Measurements from ENCODE around the gene ELAC2.

Gene ELAC2

DNA sequence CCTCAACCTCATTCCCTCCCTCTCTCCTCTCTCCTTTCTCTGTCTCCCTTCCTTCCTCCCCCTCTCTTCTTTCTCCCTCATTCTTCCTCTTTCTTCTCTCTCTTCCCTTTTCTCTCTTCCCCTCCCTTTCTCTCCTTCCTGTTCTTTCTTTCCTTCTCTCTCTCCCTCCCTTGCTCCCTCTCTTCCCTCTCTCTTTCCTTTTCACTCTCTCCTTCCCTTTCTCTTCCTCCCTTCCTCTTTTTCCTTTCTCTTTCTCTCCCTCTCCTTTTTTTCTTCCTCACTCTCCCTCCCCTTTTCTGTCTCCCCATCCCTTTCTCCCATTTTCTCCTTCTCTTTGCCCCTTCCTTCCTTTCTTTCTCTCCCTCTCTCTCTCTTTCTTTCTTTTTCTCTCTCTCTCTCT, 7.9 kb upstream of the ELAC2 start:
- TF ChIP-seq, protein P1, sequence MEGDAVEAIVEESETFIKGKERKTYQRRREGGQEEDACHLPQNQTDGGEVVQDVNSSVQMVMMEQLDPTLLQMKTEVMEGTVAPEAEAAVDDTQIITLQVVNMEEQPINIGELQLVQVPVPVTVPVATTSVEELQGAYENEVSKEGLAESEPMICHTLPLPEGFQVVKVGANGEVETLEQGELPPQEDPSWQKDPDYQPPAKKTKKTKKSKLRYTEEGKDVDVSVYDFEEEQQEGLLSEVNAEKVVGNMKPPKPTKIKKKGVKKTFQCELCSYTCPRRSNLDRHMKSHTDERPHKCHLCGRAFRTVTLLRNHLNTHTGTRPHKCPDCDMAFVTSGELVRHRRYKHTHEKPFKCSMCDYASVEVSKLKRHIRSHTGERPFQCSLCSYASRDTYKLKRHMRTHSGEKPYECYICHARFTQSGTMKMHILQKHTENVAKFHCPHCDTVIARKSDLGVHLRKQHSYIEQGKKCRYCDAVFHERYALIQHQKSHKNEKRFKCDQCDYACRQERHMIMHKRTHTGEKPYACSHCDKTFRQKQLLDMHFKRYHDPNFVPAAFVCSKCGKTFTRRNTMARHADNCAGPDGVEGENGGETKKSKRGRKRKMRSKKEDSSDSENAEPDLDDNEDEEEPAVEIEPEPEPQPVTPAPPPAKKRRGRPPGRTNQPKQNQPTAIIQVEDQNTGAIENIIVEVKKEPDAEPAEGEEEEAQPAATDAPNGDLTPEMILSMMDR (conservative IDR thresholded peaks at IDR 0.05; ENCODE audit: low read depth, low read length), result no peak
- Histone ChIP-seq H3K4me1 (ENCODE audit: low read depth, poor library complexity, severe bottlenecking) (no peaks in the 10 kb centered on the region), H3K4me3 (IDR thresholded peaks at IDR 0.05; ENCODE audit: insufficient read depth, low read depth, low read length) (no peak overlapping the region), H3K9ac (no peak overlapping the region), H3K36me3 (ENCODE audit: insufficient read depth) (no peaks in the 10 kb centered on the region), H2AFZ (ENCODE audit: low read depth) (no peak overlapping the region), H3K79me2 (ENCODE audit: insufficient read depth, low read depth) (no peaks in the 10 kb centered on the region), H3K27me3 (ENCODE audit: insufficient read depth, low read depth) (no peaks in the 10 kb centered on the region), H3K4me2 (no peak overlapping the region), H3K27ac (no peak overlapping the region), H4K20me1 (ENCODE audit: insufficient read depth) (no peaks in the 10 kb centered on the region)

DNA sequence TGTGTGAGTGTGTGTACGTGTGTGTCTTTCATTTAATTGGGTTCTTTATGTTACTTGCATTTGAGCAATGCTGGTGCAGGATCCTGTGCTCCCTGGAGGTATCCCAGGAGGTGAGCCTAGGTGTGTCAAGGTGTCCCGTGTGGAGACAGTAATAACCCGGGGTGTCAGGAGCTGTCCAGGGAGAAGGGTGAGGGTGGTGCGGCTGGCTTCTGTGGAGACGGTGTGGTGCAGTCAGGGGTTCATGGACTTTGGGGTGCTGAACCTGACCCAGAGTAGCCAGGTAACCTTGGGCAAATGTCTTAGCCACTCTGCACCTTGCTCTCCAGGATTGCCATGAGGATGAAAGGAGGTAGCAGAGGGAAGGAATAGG, 7.4 kb upstream of the ELAC2 start:
- TF ChIP-seq, protein P1 (conservative IDR thresholded peaks at IDR 0.05; ENCODE audit: low read depth, low read length), result no peak
- Histone ChIP-seq H3K4me2 (no peak overlapping the region), H2AFZ (ENCODE audit: low read depth) (no peak overlapping the region), H3K27ac (no peak overlapping the region), H3K9ac (no peak overlapping the region), H3K36me3 (ENCODE audit: insufficient read depth) (no peaks in the 10 kb centered on the region), H3K4me1 (ENCODE audit: low read depth, poor library complexity, severe bottlenecking) (no peaks in the 10 kb centered on the region), H4K20me1 (ENCODE audit: insufficient read depth) (no peaks in the 10 kb centered on the region), H3K27me3 (ENCODE audit: insufficient read depth, low read depth) (no peaks in the 10 kb centered on the region), H3K4me3 (IDR thresholded peaks at IDR 0.05; ENCODE audit: insufficient read depth, low read depth, low read length) (no peak overlapping the region), H3K79me2 (ENCODE audit: insufficient read depth, low read depth) (no peaks in the 10 kb centered on the region)

GRCh38 chr17:13024526-13025257, 6.9 kb upstream of the ELAC2 start:
- H3K79me2 ChIP-seq (ENCODE audit: insufficient read depth, low read depth), result no peaks in the 10 kb centered on the region
- no peak overlapping the region for H3K27ac ChIP-seq
- no peaks in the 10 kb centered on the region for H3K36me3 ChIP-seq (ENCODE audit: insufficient read depth)
- TF ChIP-seq, protein P1 (conservative IDR thresholded peaks at IDR 0.05; ENCODE audit: low read depth, low read length), result peak; percentile 54
- H3K27me3 ChIP-seq (ENCODE audit: insufficient read depth, low read depth), result no peaks in the 10 kb centered on the region
- H2AFZ ChIP-seq (ENCODE audit: low read depth), result no peak overlapping the region
- no peak overlapping the region for H3K9ac ChIP-seq
- H4K20me1 ChIP-seq (ENCODE audit: insufficient read depth), result no peaks in the 10 kb centered on the region
- no peak overlapping the region for H3K4me3 ChIP-seq (IDR thresholded peaks at IDR 0.05; ENCODE audit: insufficient read depth, low read depth, low read length)
- no peak overlapping the region for H3K4me2 ChIP-seq
- no peaks in the 10 kb centered on the region for H3K4me1 ChIP-seq (ENCODE audit: low read depth, poor library complexity, severe bottlenecking)

GRCh38 chr17:13024016-13024415, 6.2 kb upstream of the ELAC2 start:
- Histone ChIP-seq H3K4me3 (IDR thresholded peaks at IDR 0.05; ENCODE audit: insufficient read depth, low read depth, low read length) (no peak overlapping the region), H3K27me3 (ENCODE audit: insufficient read depth, low read depth) (no peaks in the 10 kb centered on the region), H3K79me2 (ENCODE audit: insufficient read depth, low read depth) (no peaks in the 10 kb centered on the region), H2AFZ (ENCODE audit: low read depth) (no peak overlapping the region), H3K9ac (no peak overlapping the region), H3K4me2 (no peak overlapping the region), H3K4me1 (ENCODE audit: low read depth, poor library complexity, severe bottlenecking) (no peaks in the 10 kb centered on the region), H3K27ac (no peak overlapping the region), H3K36me3 (ENCODE audit: insufficient read depth) (no peaks in the 10 kb centered on the region), H4K20me1 (ENCODE audit: insufficient read depth) (no peaks in the 10 kb centered on the region)
- TF ChIP-seq, protein P1 (conservative IDR thresholded peaks at IDR 0.05; ENCODE audit: low read depth, low read length), result no peak

Measured in KMS-11 (cell line).